Measurements from ENCODE around the gene TMEM269. TPM values are rescaled to one million over a fixed set of nuclear protein-coding genes. Genes with fewer than 3 reads are reported as not detected.

TMEM269 gene
- total RNA-seq, 4 donors from 2014 or later = not detected

DNA sequence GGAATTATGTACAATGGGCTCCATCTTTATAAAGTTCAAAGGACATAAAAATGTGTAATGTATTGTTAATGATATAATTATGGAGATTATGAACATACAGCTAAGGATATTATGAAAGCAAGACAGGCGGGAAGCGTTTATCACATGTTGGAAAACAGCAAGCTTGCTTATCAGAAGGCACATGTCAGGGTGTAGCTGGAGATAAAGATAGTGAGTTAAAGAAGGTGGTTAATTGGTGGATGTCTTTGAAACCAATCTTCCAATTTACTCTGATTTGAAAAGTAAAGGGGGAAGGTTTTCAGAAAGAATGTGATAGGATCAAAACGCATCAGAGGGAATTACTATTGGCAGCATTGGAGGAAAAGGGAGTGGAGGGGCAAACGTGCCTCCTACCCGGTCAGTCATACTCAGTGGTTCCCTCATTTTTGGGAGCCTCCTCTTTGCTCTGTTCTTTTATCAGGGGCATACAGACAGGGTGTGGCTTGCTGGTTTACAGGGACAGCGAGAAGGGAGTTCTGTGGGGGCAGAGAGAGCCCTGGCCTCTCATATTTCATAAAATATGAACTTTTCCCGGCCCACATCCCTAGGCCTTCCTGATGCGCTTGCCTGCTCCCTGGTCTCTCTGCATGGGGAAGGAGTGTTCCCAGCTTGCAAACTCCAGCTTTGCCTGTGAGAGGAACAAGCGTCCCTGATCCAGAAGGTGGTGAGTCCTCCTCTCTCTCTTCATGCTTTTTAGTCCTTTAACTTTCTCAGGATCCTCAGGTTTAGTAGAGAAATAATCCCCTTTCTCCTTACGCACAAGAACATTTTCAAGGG is 40.5 kb downstream of the TMEM269 start:
- no peak for DNase-seq
- Histone ChIP-seq H3K36me3 (no peaks in the 10 kb centered on the region), H3K27me3 (no peaks in the 10 kb centered on the region), H3K4me3 (no peak overlapping the region), H3K4me1 (no peaks in the 10 kb centered on the region), H3K9me3 (no peaks in the 10 kb centered on the region), H3K27ac (no peak overlapping the region)
- TF ChIP-seq POLR2A (IDR thresholded peaks at IDR 0.05) = no peak
- TF ChIP-seq CTCF (IDR thresholded peaks at IDR 0.05) = no peak

GRCh38 chr1:42830631-42831030 is 45.8 kb downstream of the TMEM269 start:
- no peak for TF ChIP-seq POLR2A (IDR thresholded peaks at IDR 0.05)
- TF ChIP-seq CTCF (IDR thresholded peaks at IDR 0.05) = no peak
- Histone ChIP-seq H3K9me3 (no peaks in the 10 kb centered on the region), H3K27me3 (no peaks in the 10 kb centered on the region), H3K4me1 (no peaks in the 10 kb centered on the region), H3K27ac (no peak overlapping the region), H3K4me3 (no peak overlapping the region), H3K36me3 (no peaks in the 10 kb centered on the region)
- no peak for DNase-seq

DNA sequence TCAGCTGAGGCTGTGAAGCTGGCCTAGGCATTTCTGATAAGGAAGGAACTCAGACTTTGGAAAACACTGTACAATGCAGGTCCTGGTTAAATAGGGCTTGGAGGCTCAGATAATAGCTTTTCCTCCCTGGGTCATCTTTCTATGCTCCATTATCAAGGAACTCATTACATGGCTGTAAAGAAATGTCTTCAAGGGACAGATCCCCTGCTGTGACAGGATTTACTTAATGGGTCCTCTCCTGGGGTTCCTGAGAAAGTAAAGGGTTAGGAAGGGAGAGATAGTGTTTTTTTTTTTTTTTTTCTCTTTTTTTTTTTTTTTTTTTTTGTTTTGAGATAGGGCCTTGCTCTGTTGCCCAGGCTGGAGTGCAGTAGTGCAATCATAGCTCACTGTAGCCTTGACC is 46.5 kb downstream of the TMEM269 start:
- Histone ChIP-seq H3K27ac (no peak overlapping the region), H3K36me3 (no peaks in the 10 kb centered on the region), H3K9me3 (no peaks in the 10 kb centered on the region), H3K27me3 (no peaks in the 10 kb centered on the region), H3K4me3 (no peak overlapping the region), H3K4me1 (no peaks in the 10 kb centered on the region)
- TF ChIP-seq POLR2A (IDR thresholded peaks at IDR 0.05) (no peak), CTCF (IDR thresholded peaks at IDR 0.05) (no peak)
- no peak for DNase-seq

DNA sequence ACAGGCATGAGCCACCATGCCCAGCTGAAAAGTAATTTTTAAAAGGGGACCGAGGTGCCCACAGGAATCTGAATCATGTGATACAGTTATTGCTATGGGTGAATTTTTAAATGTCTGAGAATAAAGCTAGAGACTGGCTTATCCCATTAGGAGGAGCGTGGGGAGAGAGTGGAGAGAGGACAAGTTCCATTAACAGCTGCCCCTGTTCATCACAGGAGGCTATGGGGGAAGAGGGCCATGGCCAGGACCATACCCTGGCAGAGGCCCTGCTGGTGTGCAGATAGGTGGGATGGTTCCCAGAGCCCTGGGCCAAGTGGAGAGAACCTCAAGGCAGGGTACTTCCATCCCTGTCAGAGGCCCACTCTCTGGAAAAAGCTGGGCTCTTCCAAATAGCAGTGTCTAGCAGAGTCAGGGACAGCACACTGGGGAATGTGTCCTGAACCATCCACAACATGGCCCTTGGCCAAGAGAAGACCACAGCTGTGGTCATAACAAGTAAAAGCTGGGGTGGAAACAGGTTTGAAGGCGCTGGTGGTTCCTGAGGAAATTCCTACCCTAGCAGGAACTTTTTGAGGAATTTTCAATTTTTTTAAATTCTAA is 48.0 kb downstream of the TMEM269 start:
- Histone ChIP-seq H3K9me3 (no peaks in the 10 kb centered on the region), H3K27ac (no peak overlapping the region), H3K4me1 (no peaks in the 10 kb centered on the region), H3K36me3 (no peaks in the 10 kb centered on the region), H3K4me3 (no peak overlapping the region), H3K27me3 (no peaks in the 10 kb centered on the region)
- DNase-seq = no peak
- TF ChIP-seq CTCF (IDR thresholded peaks at IDR 0.05) (no peak), POLR2A (IDR thresholded peaks at IDR 0.05) (no peak)

DNA sequence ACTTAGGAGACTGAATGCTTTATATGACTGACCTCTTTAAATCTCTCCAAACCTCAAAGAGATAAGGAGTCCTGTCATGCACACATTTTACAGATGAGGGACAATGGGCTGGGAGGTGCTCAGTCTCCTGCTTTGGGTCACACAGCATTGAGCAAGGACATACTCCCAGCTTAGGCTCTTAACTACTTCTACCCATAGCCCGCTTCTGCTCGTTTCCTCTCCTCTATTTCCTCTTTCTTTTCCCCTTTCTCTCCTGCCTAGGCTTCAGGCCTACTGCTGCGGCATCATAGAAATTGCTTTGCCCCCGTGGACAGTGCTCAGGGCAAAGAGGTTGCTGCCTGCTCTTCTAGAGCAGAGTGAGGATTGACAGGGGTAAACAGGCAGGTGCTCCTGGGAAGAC is 49.2 kb downstream of the TMEM269 start:
- no peak overlapping the region for H3K27ac ChIP-seq
- no peaks in the 10 kb centered on the region for H3K9me3 ChIP-seq
- no peaks in the 10 kb centered on the region for H3K27me3 ChIP-seq
- TF ChIP-seq CTCF (IDR thresholded peaks at IDR 0.05) (no peak), POLR2A (IDR thresholded peaks at IDR 0.05) (no peak)
- no peak overlapping the region for H3K4me3 ChIP-seq
- H3K4me1 ChIP-seq = no peaks in the 10 kb centered on the region
- no peak for DNase-seq
- H3K36me3 ChIP-seq = no peaks in the 10 kb centered on the region

Measured in Peyer's patch (tissue), 4 donors.